DND-41 (cell line): Measurements from ENCODE around the gene PLSCR1.

Source experiments
- ATAC-seq: fragments of 200-7000 bp; cut with Tn5 transposase; 3 replicates; pipeline ENCODE4 v1.9.1; 2021; ENCODE audit warnings: low read depth; ENCODE audit not compliant: insufficient read depth
- DNase-seq: peaks from one replicate; pipeline ENCODE4 v3.0.0-alpha.2; 2020
- H2AFZ ChIP-seq: 2 replicates; pipeline ENCODE4 v1.6.0; 2012; ENCODE audit warnings: low read depth, low read length
- H3K27ac ChIP-seq: 2 replicates; pipeline ENCODE4 v1.5.1; 2012; ENCODE audit warnings: low read length, inconsistent platforms
- H3K27me3 ChIP-seq: fragments of 200-600 bp; sonication (generic); 2 replicates; pipeline ENCODE4 v1.6.0; 2012; ENCODE audit warnings: low read length, mild to moderate bottlenecking, inconsistent platforms; ENCODE audit not compliant: insufficient read depth, poor library complexity
- H3K36me3 ChIP-seq: 2 replicates; pipeline ENCODE4 v1.5.1; 2012; ENCODE audit warnings: low read length, inconsistent platforms; ENCODE audit not compliant: insufficient read depth
- H3K4me1 ChIP-seq: 2 replicates; pipeline ENCODE4 v1.5.1; 2012; ENCODE audit warnings: mild to moderate bottlenecking, low read length; ENCODE audit not compliant: insufficient read depth
- H3K4me2 ChIP-seq: 2 replicates; pipeline ENCODE4 v1.6.0; 2012; ENCODE audit warnings: mild to moderate bottlenecking, moderate library complexity, low read length, inconsistent platforms; ENCODE audit not compliant: insufficient read depth
- H3K4me3 ChIP-seq, 2 experiments: fragments of 200-600 bp in 1 of 2; shearing (Covaris generic) in 1 of 2; 2 replicates each; pipeline ENCODE4 v1.5.1; 2012 to 2016; ENCODE audit warnings: inconsistent platforms in 2 of 2, low read length in 2 of 2, mild to moderate bottlenecking in 2 of 2, low read depth in 1 of 2, moderate library complexity in 1 of 2
- H3K79me2 ChIP-seq: 2 replicates; pipeline ENCODE4 v1.6.0; 2012; ENCODE audit warnings: low read length, inconsistent platforms; ENCODE audit not compliant: insufficient read depth
- H3K9ac ChIP-seq: 2 replicates; pipeline ENCODE4 v1.6.0; 2012; ENCODE audit warnings: low read depth, mild to moderate bottlenecking, inconsistent platforms, low read length, moderate library complexity
- H3K9me3 ChIP-seq: 2 replicates; pipeline ENCODE4 v1.5.1; 2012; ENCODE audit warnings: low read length, moderate library complexity, mild to moderate bottlenecking, inconsistent platforms; ENCODE audit not compliant: insufficient read depth, severe bottlenecking
- H4K20me1 ChIP-seq: 2 replicates; pipeline ENCODE4 v1.6.0; 2012; ENCODE audit warnings: low read length; ENCODE audit not compliant: insufficient read depth
- EZH2 ChIP-seq: IDR thresholded peaks from 3 replicates; pipeline ENCODE4 v1.6.1; 2012; ENCODE audit warnings: borderline replicate concordance, low read depth, mild to moderate bottlenecking, moderate library complexity, low read length, inconsistent platforms; ENCODE audit not compliant: severe bottlenecking
- TF ChIP-seq, protein P1 (sequence below): IDR thresholded peaks from 2 replicates; pipeline ENCODE4 v1.5.1; 2012; ENCODE audit warnings: borderline replicate concordance, low read length, moderate library complexity, mild to moderate bottlenecking; ENCODE audit not compliant: poor library complexity, severe bottlenecking; ENCODE audit errors: extremely low read depth

PLSCR1 gene

DNA sequence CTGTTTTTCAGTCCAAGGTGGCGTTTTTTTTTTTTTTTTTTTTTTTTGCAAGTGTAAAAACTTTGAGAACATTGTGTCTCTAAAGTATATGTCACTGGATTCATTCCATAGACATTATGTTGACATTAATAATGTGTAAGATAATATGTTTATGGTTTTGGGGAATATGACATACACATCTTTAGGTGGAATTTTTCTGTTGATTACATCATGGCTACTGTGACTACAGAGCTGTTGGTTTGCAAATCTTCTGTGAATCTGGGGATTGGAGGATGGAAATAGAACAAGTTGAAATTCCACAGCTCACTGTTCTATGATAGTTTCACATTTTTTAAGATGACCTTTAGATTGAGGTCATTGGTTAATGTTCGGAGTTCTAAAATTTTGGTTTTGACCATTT is 50.6 kb downstream of the PLSCR1 start:
- no peaks in the 10 kb centered on the region for H3K9me3 ChIP-seq
- no peak overlapping the region for H3K4me3 ChIP-seq
- no peaks in the 10 kb centered on the region for H4K20me1 ChIP-seq
- no peaks in the 10 kb centered on the region for H3K79me2 ChIP-seq
- TF ChIP-seq, protein P1, sequence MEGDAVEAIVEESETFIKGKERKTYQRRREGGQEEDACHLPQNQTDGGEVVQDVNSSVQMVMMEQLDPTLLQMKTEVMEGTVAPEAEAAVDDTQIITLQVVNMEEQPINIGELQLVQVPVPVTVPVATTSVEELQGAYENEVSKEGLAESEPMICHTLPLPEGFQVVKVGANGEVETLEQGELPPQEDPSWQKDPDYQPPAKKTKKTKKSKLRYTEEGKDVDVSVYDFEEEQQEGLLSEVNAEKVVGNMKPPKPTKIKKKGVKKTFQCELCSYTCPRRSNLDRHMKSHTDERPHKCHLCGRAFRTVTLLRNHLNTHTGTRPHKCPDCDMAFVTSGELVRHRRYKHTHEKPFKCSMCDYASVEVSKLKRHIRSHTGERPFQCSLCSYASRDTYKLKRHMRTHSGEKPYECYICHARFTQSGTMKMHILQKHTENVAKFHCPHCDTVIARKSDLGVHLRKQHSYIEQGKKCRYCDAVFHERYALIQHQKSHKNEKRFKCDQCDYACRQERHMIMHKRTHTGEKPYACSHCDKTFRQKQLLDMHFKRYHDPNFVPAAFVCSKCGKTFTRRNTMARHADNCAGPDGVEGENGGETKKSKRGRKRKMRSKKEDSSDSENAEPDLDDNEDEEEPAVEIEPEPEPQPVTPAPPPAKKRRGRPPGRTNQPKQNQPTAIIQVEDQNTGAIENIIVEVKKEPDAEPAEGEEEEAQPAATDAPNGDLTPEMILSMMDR, result no peak
- TF ChIP-seq EZH2, result no peak
- no peak overlapping the region for H2AFZ ChIP-seq
- no peak overlapping the region for H3K4me2 ChIP-seq
- peaks cover 3% of the 10 kb centered on the region; the same call in 1 of the 2 replicates for H3K36me3 ChIP-seq
- no peak overlapping the region for H3K9ac ChIP-seq
- peaks cover 14% of the 10 kb centered on the region for H3K4me1 ChIP-seq
- DNase-seq (no peak), ATAC-seq (no peak)
- H3K27me3 ChIP-seq, result no peaks in the 10 kb centered on the region
- no peak overlapping the region for H3K27ac ChIP-seq

DNA sequence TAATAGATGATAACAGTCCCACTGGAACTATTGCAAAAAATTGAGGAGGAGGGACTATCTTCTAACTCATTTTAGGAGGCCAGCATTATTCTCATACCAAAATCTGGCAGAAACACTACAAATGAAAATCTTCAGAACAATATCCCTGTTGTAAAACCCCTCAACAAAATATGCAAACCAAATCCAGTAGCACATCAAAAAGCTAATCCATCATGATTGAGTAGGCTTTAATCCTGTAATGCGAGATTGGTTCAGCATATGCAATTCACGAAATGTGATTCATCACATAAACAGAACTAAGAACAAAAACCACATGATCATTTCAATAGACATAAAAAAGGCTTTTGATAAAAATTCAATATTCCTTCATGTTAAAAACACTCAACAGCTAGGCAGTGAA is 51.2 kb downstream of the PLSCR1 start:
- DNase-seq (no peak), ATAC-seq (no peak)
- H3K4me3 ChIP-seq, result no peak overlapping the region
- no peak overlapping the region for H3K27ac ChIP-seq
- H3K4me1 ChIP-seq, result peaks cover 10% of the 10 kb centered on the region
- TF ChIP-seq, protein P1, result no peak
- no peak for TF ChIP-seq EZH2
- peaks cover 3% of the 10 kb centered on the region; the same call in 1 of the 2 replicates for H3K36me3 ChIP-seq
- no peaks in the 10 kb centered on the region for H3K79me2 ChIP-seq
- H2AFZ ChIP-seq, result no peak overlapping the region
- no peak overlapping the region for H3K9ac ChIP-seq
- no peaks in the 10 kb centered on the region for H3K27me3 ChIP-seq
- no peaks in the 10 kb centered on the region for H4K20me1 ChIP-seq
- H3K9me3 ChIP-seq, result no peaks in the 10 kb centered on the region
- H3K4me2 ChIP-seq, result no peak overlapping the region

- no peaks in the 10 kb centered on the region for H3K27me3 ChIP-seq
- no peaks in the 10 kb centered on the region for H3K36me3 ChIP-seq
- TF ChIP-seq EZH2, result no peak
- TF ChIP-seq, protein P1, result no peak
- H3K79me2 ChIP-seq, result no peaks in the 10 kb centered on the region
- H3K9me3 ChIP-seq, result no peaks in the 10 kb centered on the region
- no peak overlapping the region for H3K27ac ChIP-seq
- ATAC-seq, result no peak
- no peak overlapping the region for H3K4me2 ChIP-seq
- no peak for DNase-seq
- H3K4me1 ChIP-seq, result no peaks in the 10 kb centered on the region
- H3K9ac ChIP-seq, result no peak overlapping the region
- H2AFZ ChIP-seq, result no peak overlapping the region
- no peaks in the 10 kb centered on the region for H4K20me1 ChIP-seq
- no peak overlapping the region for H3K4me3 ChIP-seq
Observed at GRCh38 chr3:146491303-146491702, 53.1 kb downstream of the PLSCR1 start.

GRCh38 chr3:146485297-146485696 is 59.1 kb downstream of the PLSCR1 start:
- Histone ChIP-seq H3K79me2 (no peaks in the 10 kb centered on the region), H3K4me3 (no peak overlapping the region), H3K9me3 (no peaks in the 10 kb centered on the region), H3K27ac (no peak overlapping the region), H2AFZ (no peak overlapping the region), H4K20me1 (no peaks in the 10 kb centered on the region), H3K36me3 (no peaks in the 10 kb centered on the region), H3K9ac (no peak overlapping the region), H3K27me3 (no peaks in the 10 kb centered on the region), H3K4me2 (no peak overlapping the region), H3K4me1 (no peaks in the 10 kb centered on the region)
- ATAC-seq (no peak), DNase-seq (no peak)
- TF ChIP-seq, protein P1, result no peak
- no peak for TF ChIP-seq EZH2
